Medulla oblongata (tissue), 1 donor: ENCODE data around the gene TAPBPL.

Experiments
- DNase-seq: peaks from one replicate; pipeline ENCODE4 v3.0.0-alpha.2; 2015; ENCODE audit errors: extremely low spot score

The TAPBPL gene

GRCh38 chr12:6435961-6436715 is 15.7 kb upstream of the TAPBPL start:
- no peak for DNase-seq

GRCh38 chr12:6437586-6437985 is 14.3 kb upstream of the TAPBPL start:
- DNase-seq = no peak

GRCh38 chr12:6438345-6438744 is 13.5 kb upstream of the TAPBPL start:
- no peak for DNase-seq

- DNase-seq = no peak
These were observed 11.5 kb upstream of the TAPBPL start for GRCh38 chr12:6440391-6440790.

GRCh38 chr12:6442836-6443235 is 9.0 kb upstream of the TAPBPL start:
- DNase-seq = no peak

GRCh38 chr12:6443361-6443983 is 8.4 kb upstream of the TAPBPL start:
- DNase-seq = no peak

GRCh38 chr12:6444031-6444430 is 7.8 kb upstream of the TAPBPL start:
- no peak for DNase-seq

- no peak for DNase-seq
These were observed 6.8 kb upstream of the TAPBPL start, which contains the start of gene CD27 for GRCh38 chr12:6444704-6445688. CD27 (plus strand) TSS chr12:6444955; CDS start chr12:6445096, 141 bp downstream.

GRCh38 chr12:6450091-6450868 is 1.6 kb upstream of the TAPBPL start:
- DNase-seq = no peak

GRCh38 chr12:6450869-6451347 is 934 bp upstream of the TAPBPL start:
- DNase-seq = no peak

GRCh38 chr12:6452245-6452943 is 552 bp downstream of the TAPBPL start:
- peak; percentile 65 for DNase-seq

GRCh38 chr12:6452944-6453630 is 1.2 kb downstream of the TAPBPL start:
- DNase-seq = no peak

GRCh38 chr12:6457220-6457945 is 5.5 kb downstream of the TAPBPL start:
- no peak for DNase-seq

- DNase-seq = no peak
These were observed 6.6 kb downstream of the TAPBPL start for GRCh38 chr12:6458281-6459003.

GRCh38 chr12:6459004-6459337 is 7.1 kb downstream of the TAPBPL start:
- DNase-seq = no peak

- DNase-seq = peak; percentile 12
These were observed 9.0 kb downstream of the TAPBPL start for GRCh38 chr12:6460751-6461371.

GRCh38 chr12:6461401-6462233 is 9.8 kb downstream of the TAPBPL start:
- peak; percentile 84 for DNase-seq
